Activated CD8-positive, alpha-beta memory T cell treated with anti-CD3 and anti-CD28 coated beads, Interleukin-2, amount 50 U/mL, for 48 hours (primary cell): Measurements from ENCODE around the gene TNIK.
"Not testable (repeated sequence)": the region's sequence is repeated elsewhere in the genome, so short reads cannot be mapped to it uniquely, and the experiment has no call there.

Experiments used
- DNase-seq: peaks from one replicate; pipeline ENCODE4 v3.0.0-alpha.2; 2020

The TNIK gene

GRCh38 chr3:171444001-171444690 lies 16.1 kb downstream of the TNIK start:
- no peak for DNase-seq

DNA sequence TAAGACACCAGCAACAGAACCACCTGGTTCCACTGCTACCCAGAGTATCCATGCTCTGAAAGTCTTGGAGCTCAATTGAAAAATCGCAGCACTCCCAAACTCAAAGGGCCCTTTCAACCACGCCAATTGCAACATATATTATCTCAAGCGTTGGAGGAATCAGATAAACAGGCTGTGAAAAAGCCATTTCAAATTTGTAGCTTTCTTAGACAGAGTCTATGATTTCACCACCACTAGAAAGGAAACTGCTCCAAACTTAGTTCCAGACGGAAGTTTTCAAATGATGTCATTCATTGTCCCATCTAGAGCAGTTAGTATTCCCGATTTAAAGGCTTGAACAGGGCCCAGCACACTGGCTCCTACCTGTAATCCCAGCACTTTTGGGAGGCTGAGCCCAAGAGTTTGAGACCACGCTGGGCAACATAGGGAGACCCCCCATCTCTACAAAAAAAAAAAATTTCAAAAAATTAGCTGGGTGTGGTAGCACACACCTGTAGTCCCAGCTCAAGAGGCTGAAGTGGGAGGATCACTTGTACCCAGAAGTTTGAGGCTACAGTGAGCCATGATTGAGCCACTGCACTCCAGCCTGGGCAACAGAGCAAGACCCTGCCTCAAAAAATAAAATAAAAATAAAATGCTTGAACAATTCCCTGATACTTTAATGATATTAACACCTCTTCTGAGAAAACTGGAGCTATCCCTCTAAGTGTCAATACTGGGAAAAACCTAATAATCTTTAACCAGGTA lies 16.8 kb downstream of the TNIK start:
- no peak for DNase-seq

GRCh38 chr3:171442184-171442583 lies 18.0 kb downstream of the TNIK start:
- no peak for DNase-seq

DNA sequence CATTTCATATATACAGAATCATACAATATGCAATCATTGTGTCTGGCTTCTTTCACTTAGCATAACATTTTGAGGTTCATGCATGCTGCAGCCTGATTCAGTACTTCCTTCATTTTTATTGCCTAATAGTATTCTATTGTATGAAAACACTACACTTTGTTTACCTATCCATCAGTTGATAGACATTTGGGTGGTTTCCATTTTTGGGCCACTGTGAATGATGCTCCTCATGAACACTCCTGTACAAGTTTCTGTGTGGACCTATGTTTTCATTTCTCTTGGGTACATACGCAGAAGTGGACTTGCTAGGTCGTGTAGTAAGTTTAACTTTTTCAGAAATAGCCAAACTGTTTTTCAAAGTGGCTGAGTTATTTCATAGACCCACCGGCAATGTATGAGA lies 18.8 kb downstream of the TNIK start:
- no peak for DNase-seq

DNA sequence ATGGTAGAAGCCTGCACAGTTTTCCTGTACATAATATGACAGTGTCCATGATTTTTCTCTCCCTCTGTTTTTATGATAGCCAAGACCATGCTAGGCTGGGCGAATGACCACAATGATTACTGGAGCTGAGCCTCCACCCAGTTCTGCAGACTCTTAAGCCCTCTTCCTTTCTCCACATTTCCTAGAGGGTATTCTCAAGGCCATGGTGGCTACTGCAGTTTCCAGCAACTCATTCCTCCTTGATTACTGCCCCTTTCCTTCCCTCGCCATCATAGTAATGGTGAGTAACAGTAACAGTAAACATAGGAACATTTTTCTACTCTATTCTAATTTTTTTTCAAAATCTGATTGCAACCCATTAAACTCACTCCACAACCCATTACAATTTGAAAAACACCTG lies 20.2 kb downstream of the TNIK start:
- no peak for DNase-seq

DNA sequence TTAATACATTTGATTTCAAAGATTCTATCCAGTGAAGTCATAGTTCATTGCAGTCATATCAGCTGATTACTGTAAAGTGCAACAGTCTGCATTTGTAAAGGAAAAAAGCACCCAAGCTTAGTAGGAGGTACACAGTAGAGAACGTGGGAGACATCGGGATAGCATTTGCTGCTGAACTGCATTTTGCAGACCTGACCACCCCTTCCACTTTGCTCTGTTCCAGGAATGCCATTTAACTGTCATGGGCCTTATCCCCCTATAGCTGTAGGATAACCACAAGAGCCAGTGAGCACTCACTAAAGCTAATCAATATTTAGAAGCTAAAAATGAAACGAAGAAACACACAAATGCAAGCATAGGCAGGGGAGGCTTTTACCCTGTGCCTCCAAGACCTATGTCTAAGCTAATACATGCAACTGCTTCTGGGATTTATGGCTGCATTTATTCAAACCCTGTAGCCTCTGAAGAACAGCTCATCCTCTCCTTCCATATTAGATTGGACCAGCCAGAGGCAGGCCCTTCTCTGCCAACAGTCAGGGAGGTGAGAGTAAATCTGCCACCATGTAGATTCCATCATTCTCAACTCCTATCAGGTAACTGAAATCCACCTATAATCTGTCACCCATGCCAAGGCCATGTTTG lies 23.0 kb downstream of the TNIK start:
- no peak for DNase-seq

DNA sequence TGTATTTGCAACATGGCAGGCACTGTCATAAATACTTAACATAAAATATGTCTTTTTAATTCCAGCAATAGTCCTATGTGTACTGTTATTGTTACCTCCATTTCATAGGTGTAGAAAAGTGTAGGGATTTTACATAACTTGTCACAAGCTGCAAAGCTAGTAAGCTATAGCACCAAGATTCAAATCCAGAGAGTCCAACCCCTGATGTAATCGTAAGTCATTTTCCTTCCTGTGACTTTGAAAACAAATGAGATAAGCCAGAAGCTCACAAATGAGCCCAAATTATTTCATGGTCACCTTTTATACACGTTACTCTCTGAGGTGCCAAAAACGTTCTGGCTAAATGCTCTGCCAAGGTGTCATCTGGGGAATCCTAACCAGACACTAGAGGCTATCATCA lies 23.8 kb downstream of the TNIK start:
- no peak for DNase-seq

- DNase-seq, result no peak
These were observed 24.4 kb downstream of the TNIK start for GRCh38 chr3:171435757-171436156.

GRCh38 chr3:171435143-171435542 lies 25.1 kb downstream of the TNIK start:
- DNase-seq, result no peak

DNA sequence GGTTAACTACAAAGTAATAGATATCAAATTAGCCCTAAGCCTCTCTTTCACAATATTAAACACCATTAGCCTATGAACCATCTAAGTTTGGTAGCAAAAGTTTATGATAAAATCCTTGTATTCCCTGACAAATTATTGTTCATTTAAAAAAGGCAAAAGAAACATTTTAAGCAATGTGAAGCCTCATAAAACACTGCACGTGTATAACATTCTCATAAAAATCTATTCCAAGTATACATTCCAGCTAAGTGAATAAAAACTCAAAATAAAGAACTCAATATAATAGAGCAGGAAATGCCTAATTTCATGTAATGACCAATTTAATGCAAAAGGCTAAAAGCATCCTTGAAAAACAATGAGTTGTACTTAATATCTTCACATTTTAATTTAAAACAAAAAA lies 27.7 kb downstream of the TNIK start:
- no peak for DNase-seq

GRCh38 chr3:171431550-171431949 lies 28.7 kb downstream of the TNIK start:
- no peak for DNase-seq

GRCh38 chr3:171430530-171430929 lies 29.7 kb downstream of the TNIK start:
- DNase-seq, result no peak

GRCh38 chr3:171429635-171430034 lies 30.6 kb downstream of the TNIK start:
- no peak for DNase-seq

DNA sequence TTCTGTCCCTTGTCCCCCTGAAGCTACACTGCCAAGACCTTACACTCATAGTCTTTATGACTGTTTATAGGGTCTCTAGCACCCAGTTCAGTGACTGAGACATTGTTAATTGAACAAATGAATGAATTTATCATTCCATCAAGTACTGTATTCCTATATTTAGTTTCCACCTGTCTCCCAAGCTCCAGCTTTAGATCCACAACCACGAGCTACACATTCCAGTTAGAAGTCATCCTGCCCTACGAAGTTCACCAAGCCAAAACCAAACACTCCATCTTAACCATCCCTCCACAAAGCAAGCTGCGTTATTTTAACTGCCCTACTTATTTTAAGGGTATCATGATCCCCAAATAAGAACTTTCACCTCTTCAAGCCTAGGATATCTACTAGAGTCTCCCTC lies 31.3 kb downstream of the TNIK start:
- DNase-seq, result no peak

GRCh38 chr3:171428321-171428787 lies 31.9 kb downstream of the TNIK start:
- no peak for DNase-seq

- DNase-seq, result no peak
These were observed 32.4 kb downstream of the TNIK start for GRCh38 chr3:171427771-171428320.

GRCh38 chr3:171424063-171424462 lies 36.1 kb downstream of the TNIK start:
- DNase-seq, result not testable (repeated sequence)

GRCh38 chr3:171422855-171423254 lies 37.4 kb downstream of the TNIK start:
- not testable (repeated sequence) for DNase-seq

GRCh38 chr3:171420667-171421066 lies 39.5 kb downstream of the TNIK start:
- no peak for DNase-seq

DNA sequence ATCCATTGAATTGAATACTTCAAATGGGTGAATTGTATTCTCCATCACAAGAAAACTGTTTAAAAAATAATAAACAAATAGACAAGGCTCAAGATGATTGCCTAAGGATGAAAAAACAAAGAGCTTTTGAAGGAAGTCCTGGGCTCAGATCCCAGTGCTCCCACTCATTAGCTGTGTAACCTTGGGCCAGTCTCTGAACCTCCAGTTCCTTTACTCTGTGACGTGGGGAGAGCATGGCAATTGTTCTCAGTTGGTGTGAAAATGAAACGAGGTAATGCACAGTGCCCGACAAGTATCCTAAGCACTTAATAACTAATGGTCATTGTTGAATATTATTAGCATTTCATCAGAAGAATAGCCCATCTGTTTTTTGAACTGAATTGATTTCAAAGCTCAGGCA lies 40.7 kb downstream of the TNIK start:
- DNase-seq, result no peak

GRCh38 chr3:171417813-171418212 lies 42.4 kb downstream of the TNIK start:
- no peak for DNase-seq

DNA sequence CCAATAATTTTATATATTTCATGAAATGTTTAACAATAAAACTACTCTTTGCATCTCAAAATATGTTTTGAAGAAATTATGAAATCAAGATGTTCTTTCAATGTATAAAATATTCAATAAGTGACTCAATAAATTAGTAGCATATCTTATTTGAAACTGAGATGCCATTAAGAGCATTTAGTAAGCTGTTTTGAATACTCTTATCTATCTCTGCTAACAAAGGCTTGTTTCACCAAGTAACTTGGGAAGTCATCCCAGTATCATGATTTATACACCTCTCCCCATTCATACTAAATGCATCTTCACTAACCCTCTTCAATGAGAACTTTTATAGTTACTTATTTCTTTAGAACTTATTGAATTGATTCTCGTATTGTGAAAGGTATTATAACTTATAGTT lies 43.1 kb downstream of the TNIK start:
- no peak for DNase-seq

GRCh38 chr3:171416666-171417065 lies 43.5 kb downstream of the TNIK start:
- no peak for DNase-seq

- DNase-seq, result no peak
These were observed 44.1 kb downstream of the TNIK start for GRCh38 chr3:171416061-171416460.
